Coronary artery (tissue), 2 donors: ENCODE results near the gene SLC66A1.

Experiments
- DNase-seq: peaks from one replicate; pipeline ENCODE4 v3.0.0-alpha.2; 2017; ENCODE audit warnings: low spot score
- H3K27ac ChIP-seq, 2 donors: fragments of 200-600 bp; sonication (generic); one replicate each; pipeline ENCODE4 v1.5.1; 2016 to 2019
- H3K4me3 ChIP-seq: fragments of 200-600 bp; sonication (generic); 2 replicates; pipeline ENCODE4 v1.5.1; 2016; ENCODE audit warnings: mild to moderate bottlenecking, moderate library complexity
- CTCF ChIP-seq: fragments of 200-600 bp; sonication (generic); IDR thresholded peaks from one replicate; pipeline ENCODE4 v1.5.1; 2019; ENCODE audit warnings: antibody characterized with exemption

SLC66A1 gene

GRCh38 chr1:19328486-19328885 is 16.4 kb downstream of the SLC66A1 start:
- Histone ChIP-seq H3K27ac (no peak overlapping the region), H3K4me3 (no peak overlapping the region)
- no peak for DNase-seq
- no peak for TF ChIP-seq CTCF

- no peak for TF ChIP-seq CTCF
- H3K27ac ChIP-seq, result no peak overlapping the region
- no peak overlapping the region for H3K4me3 ChIP-seq
- no peak for DNase-seq
Observed at GRCh38 chr1:19329188-19329587, 17.1 kb downstream of the SLC66A1 start.

- DNase-seq, result no peak
Observed at GRCh38 chr1:19329611-19330010, 17.5 kb downstream of the SLC66A1 start.

GRCh38 chr1:19330449-19331135 is 18.5 kb downstream of the SLC66A1 start:
- DNase-seq, result no peak
- no peak overlapping the region for H3K27ac ChIP-seq
- H3K4me3 ChIP-seq, result no peak overlapping the region
- TF ChIP-seq CTCF, result no peak

More at GRCh38 chr1:19329611-19330010, 17.5 kb downstream of the SLC66A1 start:
- H3K27ac ChIP-seq, result no peak overlapping the region
- no peak overlapping the region for H3K4me3 ChIP-seq
- no peak for TF ChIP-seq CTCF

- no peak overlapping the region for H3K4me3 ChIP-seq
- no peak for TF ChIP-seq CTCF
- no peak for DNase-seq
- no peak overlapping the region for H3K27ac ChIP-seq
Observed at GRCh38 chr1:19331262-19331878, 19.2 kb downstream of the SLC66A1 start.

- DNase-seq, result no peak
- Histone ChIP-seq H3K27ac (no peak overlapping the region), H3K4me3 (no peak overlapping the region)
- TF ChIP-seq CTCF, result no peak
Observed at GRCh38 chr1:19332832-19333231, 20.7 kb downstream of the SLC66A1 start.
